A673 (cell line): ENCODE data around the gene MAGI1. TPM values are rescaled to one million over a fixed set of nuclear protein-coding genes. Genes with fewer than 3 reads are reported as not detected.

Experiments used
- BruUV-seq: library from RNA; stranded (reverse); fragments of 400-500 nt; replicated peaks from 2 replicates; lab custom pipeline; 2021; lab: Mats Ljungman, UMichigan
- CTCF ChIA-PET: fragments of 300-600 bp; sonication (Branson Sonifier 250); formaldehyde crosslinking; loops from one replicate; lab custom pipeline; 2022; ENCODE audit warnings: antibody characterized with exemption; lab: Charles Lee
- POLR2A ChIA-PET: fragments of 300-600 bp; sonication (Branson Sonifier 250); formaldehyde crosslinking; loops from one replicate; lab custom pipeline; 2022; ENCODE audit warnings: antibody characterized with exemption; ENCODE audit not compliant: low non-redundant PET; lab: Charles Lee
- DNase-seq: peaks from one replicate; pipeline ENCODE4 v3.0.0-alpha.2; 2015; ENCODE audit warnings: low spot score
- H3K27ac ChIP-seq: fragments of 200-600 bp; sonication (generic); 2 replicates; pipeline ENCODE4 v1.5.1; 2016; ENCODE audit warnings: mixed run types, low read depth, mild to moderate bottlenecking, mixed read lengths, antibody characterized with exemption, low read length; ENCODE audit not compliant: poor library complexity, severe bottlenecking
- H3K27me3 ChIP-seq: fragments of 200-600 bp; sonication (generic); replicated peaks from 2 replicates; pipeline ENCODE4 v1.6.1; 2017; ENCODE audit warnings: mixed run types, low read depth, mild to moderate bottlenecking, mixed read lengths, antibody characterized with exemption, low read length; ENCODE audit not compliant: insufficient read depth, poor library complexity
- H3K36me3 ChIP-seq: fragments of 200-600 bp; sonication (generic); 2 replicates; pipeline ENCODE4 v1.6.1; 2016; ENCODE audit warnings: mixed run types, mild to moderate bottlenecking, mixed read lengths, antibody characterized with exemption, low read length; ENCODE audit not compliant: insufficient read depth, poor library complexity, severe bottlenecking
- H3K4me1 ChIP-seq: fragments of 200-600 bp; sonication (generic); 2 replicates; pipeline ENCODE4 v1.6.1; 2017; ENCODE audit warnings: mixed run types, mild to moderate bottlenecking, mixed read lengths, antibody characterized with exemption, low read length; ENCODE audit not compliant: insufficient read depth, poor library complexity, severe bottlenecking
- H3K4me3 ChIP-seq: fragments of 200-600 bp; sonication (generic); 2 replicates; pipeline ENCODE4 v1.5.1; 2016; ENCODE audit warnings: low read depth, mixed run types, mild to moderate bottlenecking, mixed read lengths, low read length; ENCODE audit not compliant: poor library complexity, severe bottlenecking
- H3K9me3 ChIP-seq: fragments of 200-600 bp; sonication (generic); 2 replicates; pipeline ENCODE4 v1.6.1; 2016; ENCODE audit warnings: mixed run types, low read depth, mild to moderate bottlenecking, mixed read lengths, antibody characterized with exemption, low read length; ENCODE audit not compliant: poor library complexity, severe bottlenecking
- CTCF ChIP-seq: fragments of 300-800, 200-600 bp; sonication (generic); conservative IDR thresholded peaks from 2 replicates; pipeline ENCODE4 v1.5.1; 2017; ENCODE audit warnings: low read depth, mild to moderate bottlenecking, antibody characterized with exemption, low read length, moderate library complexity, mixed read lengths
- EZH2 ChIP-seq: fragments of 200-600 bp; sonication (generic); IDR thresholded peaks from 2 replicates; pipeline ENCODE4 v1.6.1; 2017; ENCODE audit warnings: borderline replicate concordance, low read depth, mild to moderate bottlenecking, mixed read lengths, antibody characterized with exemption, low read length; ENCODE audit not compliant: poor library complexity, severe bottlenecking
- intact Hi-C: fragments of 100-400 bp; cut with micrococcal nuclease; formaldehyde crosslinking; loops from one replicate; pipeline ENCODE4 v1.10.0; 2022; ENCODE audit not compliant: unreplicated experiment
- total RNA-seq: library from RNA; stranded (reverse); gene quantifications from 2 replicates; pipeline ENCODE4 v1.2.3, GENCODE V29; 2021

MAGI1 gene
- total RNA-seq, 1 experiment from 2014 or later, result 30.5 TPM

GRCh38 chr3:65886391-65886790, 152.3 kb downstream of the MAGI1 start:
- Histone ChIP-seq H3K27me3 (no peaks in the 10 kb centered on the region), H3K4me3 (no peak overlapping the region), H3K36me3 (no peaks in the 10 kb centered on the region), H3K9me3 (no peaks in the 10 kb centered on the region), H3K4me1 (peaks cover 12% of the 10 kb centered on the region), H3K27ac (no peak overlapping the region)
- intact Hi-C loops, result no loop called here
- DNase-seq, result no peak
- CTCF ChIA-PET, result no interaction called here
- POLR2A ChIA-PET, result no interaction called here
- no TSS peak for BruUV-seq
- TF ChIP-seq CTCF (no peak), EZH2 (no peak)

- H3K36me3 ChIP-seq, result no peaks in the 10 kb centered on the region
- H3K4me3 ChIP-seq, result no peak overlapping the region
- CTCF ChIA-PET, result no interaction called here
- H3K27ac ChIP-seq, result peak overlapping the region; percentile 57
- no peaks in the 10 kb centered on the region for H3K27me3 ChIP-seq
- intact Hi-C loops, result no loop called here
- H3K9me3 ChIP-seq, result no peaks in the 10 kb centered on the region
- no peak for DNase-seq
- POLR2A ChIA-PET, result no interaction called here
- TF ChIP-seq EZH2, result no peak
- TF ChIP-seq CTCF, result no peak
- H3K4me1 ChIP-seq, result peaks cover 10% of the 10 kb centered on the region
- BruUV-seq, result no TSS peak
Measured at GRCh38 chr3:65884071-65884470, 154.6 kb downstream of the MAGI1 start.

GRCh38 chr3:65883613-65884012, 155.1 kb downstream of the MAGI1 start:
- intact Hi-C loops, result no loop called here
- peak overlapping the region; percentile 57 for H3K27ac ChIP-seq
- BruUV-seq, result no TSS peak

More at GRCh38 chr3:65883613-65884012, 155.1 kb downstream of the MAGI1 start:
- peaks cover 7% of the 10 kb centered on the region for H3K4me1 ChIP-seq
- DNase-seq, result no peak
- H3K9me3 ChIP-seq, result no peaks in the 10 kb centered on the region
- ChIA-PET CTCF (no interaction called here), POLR2A (no interaction called here)
- H3K36me3 ChIP-seq, result no peaks in the 10 kb centered on the region
- no peaks in the 10 kb centered on the region for H3K27me3 ChIP-seq
- no peak overlapping the region for H3K4me3 ChIP-seq
- TF ChIP-seq EZH2 (no peak), CTCF (no peak)
